HEK293T (cell line): ENCODE measurements around the gene AP3S2.

ENCODE experiments used
- ARNT ChIP-seq: fragments of 450-650 bp; IDR thresholded peaks from 2 replicates; pipeline ENCODE4 v1.6.1; 2017; ENCODE audit warnings: mild to moderate bottlenecking
- BHLHE40 ChIP-seq: fragments of 450-650 bp; IDR thresholded peaks from 2 replicates; pipeline ENCODE4 v1.6.1; 2016; ENCODE audit warnings: mild to moderate bottlenecking, moderate library complexity, borderline replicate concordance
- CTBP1 ChIP-seq: fragments of 450-650 bp; IDR thresholded peaks from 2 replicates; pipeline ENCODE4 v1.6.1; 2016; ENCODE audit warnings: borderline replicate concordance
- ELF4 ChIP-seq: fragments of 450-650 bp; IDR thresholded peaks from 2 replicates; pipeline ENCODE4 v1.6.1; 2017; ENCODE audit warnings: antibody characterized with exemption
- FOXK2 ChIP-seq: fragments of 450-650 bp; IDR thresholded peaks from 2 replicates; pipeline ENCODE4 v1.6.1; 2016; ENCODE audit warnings: mild to moderate bottlenecking
- FOXM1 ChIP-seq: fragments of 450-650 bp; IDR thresholded peaks from 2 replicates; pipeline ENCODE4 v1.6.1; 2017; ENCODE audit warnings: mild to moderate bottlenecking, borderline replicate concordance
- LEF1 ChIP-seq: fragments of 450-650 bp; IDR thresholded peaks from 2 replicates; pipeline ENCODE4 v1.6.1; 2017; ENCODE audit warnings: mild to moderate bottlenecking, borderline replicate concordance
- NFRKB ChIP-seq: fragments of 450-650 bp; IDR thresholded peaks from 2 replicates; pipeline ENCODE4 v1.6.1; 2016; ENCODE audit warnings: mild to moderate bottlenecking, moderate library complexity
- SP1 ChIP-seq: fragments of 450-650 bp; IDR thresholded peaks from 2 replicates; pipeline ENCODE4 v1.6.1; 2017
- SUZ12 ChIP-seq: fragments of 450-650 bp; IDR thresholded peaks from 2 replicates; pipeline ENCODE4 v1.6.1; 2016; ENCODE audit warnings: mild to moderate bottlenecking
- TARDBP ChIP-seq: fragments of 450-650 bp; IDR thresholded peaks from 2 replicates; pipeline ENCODE4 v1.6.1; 2016

- TF ChIP-seq LEF1 (no peak), BHLHE40 (no peak), FOXM1 (no peak), ARNT (no peak), SP1 (no peak), NFRKB (no peak), FOXK2 (no peak), ELF4 (no peak), TARDBP (no peak), SUZ12 (no peak), CTBP1 (no peak)
Measured at GRCh38 chr15:89860891-89861290, 32.9 kb downstream of the AP3S2 start.
